Measurements from ENCODE around the gene DUSP28.

GRCh38 chr2:240511351-240512108 is 48.6 kb upstream of the DUSP28 start:
- TF ChIP-seq CTCF (IDR thresholded peaks at IDR 0.05) (no peak), POLR2A (IDR thresholded peaks at IDR 0.05) (no peak), POLR2AphosphoS5 (IDR thresholded peaks at IDR 0.05) (no peak)
